Adipocyte (in vitro differentiated cells): Measurements from ENCODE around the gene NBAS.

ENCODE experiments used
- DNase-seq: peaks from one replicate; pipeline ENCODE4 v3.0.0-alpha.2; 2015; ENCODE audit warnings: low read depth
- H3K27me3 ChIP-seq: replicated peaks from 2 replicates; pipeline ENCODE4 v1.7.0; 2013; ENCODE audit warnings: mild to moderate bottlenecking, low read length, moderate library complexity; ENCODE audit not compliant: control insufficient read depth, insufficient read depth
- H3K36me3 ChIP-seq: 2 replicates; pipeline ENCODE4 v1.7.0; 2013; ENCODE audit warnings: low read length, mild to moderate bottlenecking, moderate library complexity; ENCODE audit not compliant: control insufficient read depth, insufficient read depth, severe bottlenecking
- H3K4me1 ChIP-seq: 2 replicates; pipeline ENCODE4 v1.7.0; 2013; ENCODE audit warnings: mild to moderate bottlenecking, low read length, moderate library complexity; ENCODE audit not compliant: control insufficient read depth, insufficient read depth
- H3K4me3 ChIP-seq: 2 replicates; pipeline ENCODE4 v1.7.0; 2013; ENCODE audit warnings: mild to moderate bottlenecking, low read length, moderate library complexity
- H3K9ac ChIP-seq: 2 replicates; pipeline ENCODE4 v1.7.0; 2013; ENCODE audit warnings: mild to moderate bottlenecking, low read length, moderate library complexity
- H3K9me3 ChIP-seq: 2 replicates; pipeline ENCODE4 v1.7.0; 2013; ENCODE audit warnings: mild to moderate bottlenecking, low read length, moderate library complexity; ENCODE audit not compliant: control insufficient read depth

The NBAS gene

GRCh38 chr2:15293262-15293937, 267.7 kb downstream of the NBAS start:
- H3K36me3 ChIP-seq = peaks cover 45% of the 10 kb centered on the region
- H3K4me1 ChIP-seq = peaks cover 4% of the 10 kb centered on the region
- no peak for DNase-seq
- H3K27me3 ChIP-seq = no peaks in the 10 kb centered on the region
- H3K9ac ChIP-seq = no peak overlapping the region
- H3K4me3 ChIP-seq = no peak overlapping the region
- H3K9me3 ChIP-seq = no peaks in the 10 kb centered on the region

GRCh38 chr2:15287447-15288184, 273.5 kb downstream of the NBAS start:
- no peak for DNase-seq
- peaks cover 36% of the 10 kb centered on the region for H3K36me3 ChIP-seq
- no peaks in the 10 kb centered on the region for H3K9me3 ChIP-seq
- H3K9ac ChIP-seq = no peak overlapping the region
- H3K4me3 ChIP-seq = no peak overlapping the region
- no peaks in the 10 kb centered on the region for H3K27me3 ChIP-seq
- no peaks in the 10 kb centered on the region for H3K4me1 ChIP-seq

- no peak for DNase-seq
- no peaks in the 10 kb centered on the region for H3K4me1 ChIP-seq
- peaks cover 14% of the 10 kb centered on the region for H3K36me3 ChIP-seq
- H3K9me3 ChIP-seq = no peaks in the 10 kb centered on the region
- no peak overlapping the region for H3K9ac ChIP-seq
- no peak overlapping the region for H3K4me3 ChIP-seq
- no peaks in the 10 kb centered on the region for H3K27me3 ChIP-seq
These were observed 276.5 kb downstream of the NBAS start for GRCh38 chr2:15284614-15285013.

GRCh38 chr2:15281681-15282080, 279.5 kb downstream of the NBAS start:
- DNase-seq = no peak
- peaks cover 13% of the 10 kb centered on the region for H3K36me3 ChIP-seq
- H3K4me3 ChIP-seq = no peak overlapping the region
- H3K4me1 ChIP-seq = no peaks in the 10 kb centered on the region
- no peak overlapping the region for H3K9ac ChIP-seq
- no peaks in the 10 kb centered on the region for H3K9me3 ChIP-seq
- no peaks in the 10 kb centered on the region for H3K27me3 ChIP-seq

- H3K9ac ChIP-seq = no peak overlapping the region
These were observed 281.8 kb downstream of the NBAS start for GRCh38 chr2:15279201-15279876.

GRCh38 chr2:15278296-15278695, 282.8 kb downstream of the NBAS start:
- Histone ChIP-seq H3K4me1 (no peaks in the 10 kb centered on the region), H3K9ac (no peak overlapping the region), H3K4me3 (no peak overlapping the region), H3K36me3 (peaks cover 29% of the 10 kb centered on the region), H3K27me3 (no peaks in the 10 kb centered on the region), H3K9me3 (no peaks in the 10 kb centered on the region)
- DNase-seq = no peak

More at GRCh38 chr2:15279201-15279876, 281.8 kb downstream of the NBAS start:
- Histone ChIP-seq H3K9me3 (no peaks in the 10 kb centered on the region), H3K4me3 (no peak overlapping the region), H3K4me1 (no peaks in the 10 kb centered on the region), H3K27me3 (no peaks in the 10 kb centered on the region), H3K36me3 (peaks cover 25% of the 10 kb centered on the region)
- no peak for DNase-seq

- H3K9me3 ChIP-seq = no peaks in the 10 kb centered on the region
- H3K4me1 ChIP-seq = peaks cover 13% of the 10 kb centered on the region
- no peaks in the 10 kb centered on the region for H3K27me3 ChIP-seq
- no peak overlapping the region for H3K9ac ChIP-seq
- H3K36me3 ChIP-seq = peaks cover 22% of the 10 kb centered on the region
- no peak overlapping the region for H3K4me3 ChIP-seq
- DNase-seq = no peak
These were observed 285.8 kb downstream of the NBAS start for GRCh38 chr2:15275346-15275745.

GRCh38 chr2:15273452-15273851, 287.7 kb downstream of the NBAS start:
- Histone ChIP-seq H3K4me1 (peaks cover 13% of the 10 kb centered on the region), H3K9me3 (no peaks in the 10 kb centered on the region), H3K9ac (no peak overlapping the region), H3K4me3 (no peak overlapping the region), H3K36me3 (peaks cover 22% of the 10 kb centered on the region), H3K27me3 (no peaks in the 10 kb centered on the region)
- DNase-seq = no peak

GRCh38 chr2:15272942-15273341, 288.2 kb downstream of the NBAS start:
- Histone ChIP-seq H3K36me3 (peaks cover 22% of the 10 kb centered on the region), H3K27me3 (no peaks in the 10 kb centered on the region), H3K4me3 (no peak overlapping the region), H3K9ac (no peak overlapping the region), H3K9me3 (no peaks in the 10 kb centered on the region), H3K4me1 (peaks cover 13% of the 10 kb centered on the region)
- no peak for DNase-seq

GRCh38 chr2:15271941-15272542, 289.1 kb downstream of the NBAS start:
- Histone ChIP-seq H3K4me3 (no peak overlapping the region), H3K4me1 (peaks cover 13% of the 10 kb centered on the region), H3K36me3 (peaks cover 21% of the 10 kb centered on the region), H3K9ac (no peak overlapping the region), H3K27me3 (no peaks in the 10 kb centered on the region), H3K9me3 (no peaks in the 10 kb centered on the region)
- peak; percentile 36 for DNase-seq

GRCh38 chr2:15271276-15271675, 289.9 kb downstream of the NBAS start:
- no peak for DNase-seq
- Histone ChIP-seq H3K4me3 (no peak overlapping the region), H3K27me3 (no peaks in the 10 kb centered on the region), H3K9ac (no peak overlapping the region), H3K4me1 (peaks cover 13% of the 10 kb centered on the region), H3K9me3 (no peaks in the 10 kb centered on the region), H3K36me3 (peaks cover 16% of the 10 kb centered on the region)
